IPS-18a (cell line): ENCODE data around the gene CFAP92.

Source experiments
- H3K27ac ChIP-seq: one replicate; pipeline ENCODE4 v1.5.1; 2013; ENCODE audit warnings: low read length
- H3K27me3 ChIP-seq: one replicate; pipeline ENCODE4 v1.6.1; 2013; ENCODE audit warnings: mild to moderate bottlenecking, low read length; ENCODE audit not compliant: control insufficient read depth, insufficient read depth
- H3K36me3 ChIP-seq: one replicate; pipeline ENCODE4 v1.6.1; 2013; ENCODE audit warnings: low read depth, low read length; ENCODE audit not compliant: control insufficient read depth
- H3K4me1 ChIP-seq: one replicate; pipeline ENCODE4 v1.6.1; 2013; ENCODE audit warnings: low read depth, low read length; ENCODE audit not compliant: control insufficient read depth
- H3K4me3 ChIP-seq: one replicate; pipeline ENCODE4 v1.5.1; 2013; ENCODE audit warnings: low read length
- H3K9ac ChIP-seq: one replicate; pipeline ENCODE4 v1.6.1; 2013; ENCODE audit warnings: mild to moderate bottlenecking, low read length, moderate library complexity
- H3K9me3 ChIP-seq: one replicate; pipeline ENCODE4 v1.6.1; 2013; ENCODE audit warnings: low read depth, low read length; ENCODE audit not compliant: control insufficient read depth

The CFAP92 gene

GRCh38 chr3:129023008-129023358, 29.1 kb upstream of the CFAP92 start:
- Histone ChIP-seq H3K27me3 (peaks cover 24% of the 10 kb centered on the region), H3K9me3 (no peaks in the 10 kb centered on the region), H3K9ac (no peak overlapping the region), H3K4me1 (no peaks in the 10 kb centered on the region), H3K27ac (no peak overlapping the region), H3K36me3 (no peaks in the 10 kb centered on the region), H3K4me3 (no peak overlapping the region)

GRCh38 chr3:129022114-129023007, 28.5 kb upstream of the CFAP92 start:
- Histone ChIP-seq H3K27me3 (peaks cover 24% of the 10 kb centered on the region), H3K36me3 (no peaks in the 10 kb centered on the region), H3K4me3 (no peak overlapping the region), H3K27ac (no peak overlapping the region), H3K9me3 (no peaks in the 10 kb centered on the region), H3K9ac (no peak overlapping the region), H3K4me1 (no peaks in the 10 kb centered on the region)

DNA sequence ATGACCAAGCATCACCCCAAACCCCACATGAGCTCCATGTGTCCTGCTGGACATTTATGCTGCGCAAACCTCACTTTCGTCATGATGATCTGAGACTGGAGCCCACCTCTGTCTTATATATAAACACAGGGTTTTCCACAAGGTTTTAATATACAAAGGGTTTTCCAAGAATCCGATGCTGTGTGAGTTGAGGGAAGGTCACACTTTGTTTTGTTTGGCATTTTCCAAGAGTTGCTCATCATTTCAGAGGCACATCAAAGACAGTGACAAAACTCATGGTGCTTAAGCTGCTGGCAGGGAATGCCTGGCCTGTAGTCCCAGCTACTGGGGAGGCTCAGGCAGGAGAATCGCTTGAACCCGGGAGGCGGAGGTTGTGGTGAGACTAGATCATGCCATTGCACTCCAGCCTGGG, 27.3 kb upstream of the CFAP92 start:
- H3K4me3 ChIP-seq = no peak overlapping the region
- H3K36me3 ChIP-seq = no peaks in the 10 kb centered on the region
- no peak overlapping the region for H3K9ac ChIP-seq
- H3K27me3 ChIP-seq = peaks cover 16% of the 10 kb centered on the region
- H3K27ac ChIP-seq = no peak overlapping the region
- H3K9me3 ChIP-seq = no peaks in the 10 kb centered on the region
- H3K4me1 ChIP-seq = no peaks in the 10 kb centered on the region

- Histone ChIP-seq H3K4me3 (no peak overlapping the region), H3K4me1 (no peaks in the 10 kb centered on the region), H3K36me3 (no peaks in the 10 kb centered on the region), H3K27me3 (peaks cover 11% of the 10 kb centered on the region), H3K27ac (no peak overlapping the region), H3K9ac (no peak overlapping the region), H3K9me3 (no peaks in the 10 kb centered on the region)
Observed at GRCh38 chr3:129020691-129021090, 26.8 kb upstream of the CFAP92 start.

DNA sequence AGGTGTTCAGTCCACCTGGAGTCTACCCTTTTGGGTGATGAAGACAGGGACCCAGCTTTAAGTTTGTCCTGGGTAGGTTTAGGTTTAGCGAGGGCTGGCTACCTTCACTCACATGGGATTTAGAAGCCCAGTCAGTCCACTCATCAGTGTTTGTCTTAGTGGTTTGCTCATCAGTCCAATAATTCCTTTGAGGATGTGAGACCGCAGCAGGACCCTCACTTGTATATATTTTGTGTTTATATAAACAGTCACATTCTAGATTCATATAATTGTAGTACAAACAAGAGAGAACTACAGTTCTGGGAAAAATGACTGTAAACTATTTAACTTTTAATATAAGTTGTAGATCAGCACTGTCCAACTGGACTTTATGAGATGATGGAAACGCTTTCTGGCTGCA, 25.4 kb upstream of the CFAP92 start:
- Histone ChIP-seq H3K4me3 (no peak overlapping the region), H3K4me1 (no peaks in the 10 kb centered on the region), H3K9me3 (no peaks in the 10 kb centered on the region), H3K27ac (no peak overlapping the region), H3K36me3 (no peaks in the 10 kb centered on the region), H3K27me3 (no peaks in the 10 kb centered on the region), H3K9ac (no peak overlapping the region)

GRCh38 chr3:129018751-129019150, 24.9 kb upstream of the CFAP92 start:
- Histone ChIP-seq H3K4me3 (no peak overlapping the region), H3K27ac (no peak overlapping the region), H3K36me3 (no peaks in the 10 kb centered on the region), H3K4me1 (no peaks in the 10 kb centered on the region), H3K9me3 (no peaks in the 10 kb centered on the region), H3K27me3 (no peaks in the 10 kb centered on the region), H3K9ac (no peak overlapping the region)

DNA sequence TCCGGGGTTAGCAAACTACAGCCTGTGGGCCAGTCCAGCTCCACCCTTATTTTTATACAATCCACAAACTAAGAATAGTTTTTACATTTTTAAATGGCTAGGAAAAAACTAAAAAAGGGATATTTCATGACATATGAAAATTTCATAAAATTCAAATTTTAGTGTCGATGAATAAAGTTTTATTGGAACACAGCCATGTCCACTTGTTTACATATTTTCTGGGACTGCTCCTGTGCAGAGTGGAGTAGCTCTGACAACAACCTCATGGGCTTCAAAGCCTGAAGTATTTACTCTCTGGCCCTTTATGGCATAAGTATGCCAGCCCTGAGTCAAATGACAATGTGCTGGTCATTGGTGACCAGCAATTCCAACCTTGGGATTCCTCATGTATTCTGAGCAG, 24.4 kb upstream of the CFAP92 start:
- Histone ChIP-seq H3K27ac (no peak overlapping the region), H3K9ac (no peak overlapping the region), H3K36me3 (no peaks in the 10 kb centered on the region), H3K9me3 (no peaks in the 10 kb centered on the region), H3K4me1 (no peaks in the 10 kb centered on the region), H3K27me3 (no peaks in the 10 kb centered on the region), H3K4me3 (no peak overlapping the region)

DNA sequence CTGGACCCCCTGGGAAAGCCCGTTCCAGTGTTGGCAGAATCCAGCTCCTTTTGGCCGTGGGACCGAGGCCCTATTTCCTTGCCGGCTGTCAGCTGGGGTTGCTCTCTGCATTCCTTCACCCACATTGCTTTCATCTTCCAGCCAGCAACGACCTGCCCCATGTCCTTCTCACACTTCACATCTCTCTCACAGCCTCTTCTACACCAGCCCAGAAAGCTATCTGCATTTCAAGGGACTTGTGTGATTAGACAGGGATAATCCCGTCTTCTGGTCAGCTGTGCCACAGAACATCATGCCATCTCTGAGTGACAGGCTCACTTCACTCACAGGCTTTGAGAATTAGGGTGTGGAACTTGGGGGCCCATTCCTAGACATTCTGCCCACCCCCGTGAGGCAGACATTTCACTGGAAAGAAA, 23.6 kb upstream of the CFAP92 start:
- H3K27me3 ChIP-seq = no peaks in the 10 kb centered on the region
- H3K9me3 ChIP-seq = no peaks in the 10 kb centered on the region
- no peak overlapping the region for H3K4me3 ChIP-seq
- no peaks in the 10 kb centered on the region for H3K36me3 ChIP-seq
- H3K4me1 ChIP-seq = no peaks in the 10 kb centered on the region
- H3K9ac ChIP-seq = no peak overlapping the region
- no peak overlapping the region for H3K27ac ChIP-seq

- Histone ChIP-seq H3K9ac (no peak overlapping the region), H3K36me3 (no peaks in the 10 kb centered on the region), H3K27me3 (no peaks in the 10 kb centered on the region), H3K4me1 (no peaks in the 10 kb centered on the region), H3K9me3 (no peaks in the 10 kb centered on the region), H3K27ac (no peak overlapping the region), H3K4me3 (no peak overlapping the region)
Observed at GRCh38 chr3:129016720-129017483, 23.0 kb upstream of the CFAP92 start.

- H3K36me3 ChIP-seq = no peaks in the 10 kb centered on the region
- no peaks in the 10 kb centered on the region for H3K27me3 ChIP-seq
- H3K9ac ChIP-seq = no peak overlapping the region
- H3K4me1 ChIP-seq = no peaks in the 10 kb centered on the region
- no peaks in the 10 kb centered on the region for H3K9me3 ChIP-seq
- no peak overlapping the region for H3K27ac ChIP-seq
- H3K4me3 ChIP-seq = no peak overlapping the region
Observed at GRCh38 chr3:129016356-129016719, 22.5 kb upstream of the CFAP92 start.

DNA sequence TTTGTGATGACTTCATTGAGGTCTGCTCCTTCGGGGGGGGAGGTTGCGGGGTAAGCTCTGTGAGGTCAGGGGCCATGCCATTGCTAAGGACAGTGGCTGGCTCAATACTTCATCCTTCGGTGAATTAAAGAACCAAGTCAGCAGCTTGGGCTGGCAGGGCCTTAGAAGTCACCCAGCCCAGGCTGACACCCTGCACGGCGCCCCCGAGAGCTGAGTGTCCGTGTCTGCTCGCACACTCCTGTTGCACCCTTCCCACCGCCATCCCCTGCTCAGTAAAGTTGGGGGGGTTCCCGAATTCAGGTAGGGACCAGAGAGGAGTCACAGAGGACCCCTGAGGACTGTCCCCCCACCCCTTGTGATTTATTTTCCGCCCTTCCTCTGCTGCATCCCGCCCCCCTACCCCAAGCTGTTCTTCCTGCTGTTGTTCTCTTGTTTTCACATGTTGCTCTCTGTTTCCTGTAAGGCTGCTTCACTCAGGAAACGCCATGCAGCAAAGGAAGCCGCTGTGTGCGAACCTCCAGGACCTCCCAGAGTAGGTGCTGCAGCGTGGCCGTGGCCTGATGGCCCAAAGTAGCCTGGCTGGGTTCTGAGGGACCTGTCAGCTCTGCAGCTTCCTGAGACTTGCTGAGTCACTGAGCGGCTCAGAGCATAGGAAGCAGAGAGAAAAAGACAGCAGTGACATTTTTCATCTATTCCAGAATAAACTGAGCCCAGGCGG, 21.7 kb upstream of the CFAP92 start:
- Histone ChIP-seq H3K4me1 (no peaks in the 10 kb centered on the region), H3K36me3 (no peaks in the 10 kb centered on the region), H3K27me3 (no peaks in the 10 kb centered on the region), H3K9ac (no peak overlapping the region), H3K4me3 (no peak overlapping the region), H3K27ac (no peak overlapping the region), H3K9me3 (no peaks in the 10 kb centered on the region)
